Ishikawa (cell line): ENCODE measurements around the gene PARD3B.

Source experiments
- CEBPB ChIP-seq: IDR thresholded peaks from 2 replicates; pipeline ENCODE4 v1.6.1; 2012
- CREB1 ChIP-seq: IDR thresholded peaks from 2 replicates; pipeline ENCODE4 v1.6.1; 2012; ENCODE audit warnings: low read depth
- EGR1 ChIP-seq: IDR thresholded peaks from 2 replicates; pipeline ENCODE4 v1.6.1; 2012
- EP300 ChIP-seq: IDR thresholded peaks from 2 replicates; pipeline ENCODE4 v1.6.1; 2012; ENCODE audit warnings: borderline replicate concordance
- FOXM1 ChIP-seq: IDR thresholded peaks from 2 replicates; pipeline ENCODE4 v1.6.1; 2012; ENCODE audit warnings: low read depth, borderline replicate concordance
- MAX ChIP-seq: IDR thresholded peaks from 2 replicates; pipeline ENCODE4 v1.6.1; 2012
- NFIC ChIP-seq: IDR thresholded peaks from 2 replicates; pipeline ENCODE4 v1.6.1; 2012
- RAD21 ChIP-seq: IDR thresholded peaks from 2 replicates; pipeline ENCODE4 v1.6.1; 2012; ENCODE audit warnings: low read depth
- REST ChIP-seq: IDR thresholded peaks from 2 replicates; pipeline ENCODE4 v1.6.1; 2012; ENCODE audit warnings: low read depth, mild to moderate bottlenecking
- TAF1 ChIP-seq: IDR thresholded peaks from 2 replicates; pipeline ENCODE4 v1.6.1; 2012; ENCODE audit warnings: low read depth, mild to moderate bottlenecking
- TCF12 ChIP-seq: IDR thresholded peaks from 2 replicates; pipeline ENCODE4 v1.6.1; 2012; ENCODE audit warnings: low read depth
- TEAD4 ChIP-seq: IDR thresholded peaks from 2 replicates; pipeline ENCODE4 v1.6.1; 2012
- USF1 ChIP-seq: IDR thresholded peaks from 2 replicates; pipeline ENCODE4 v1.6.1; 2012
- YY1 ChIP-seq: IDR thresholded peaks from 2 replicates; pipeline ENCODE4 v1.6.1; 2012; ENCODE audit warnings: low read depth
- ZBTB7A ChIP-seq: IDR thresholded peaks from 2 replicates; pipeline ENCODE4 v1.6.1; 2012; ENCODE audit warnings: low read depth

PARD3B gene

GRCh38 chr2:205405194-205405593 lies 859.9 kb downstream of the PARD3B start:
- TF ChIP-seq YY1 (no peak), RAD21 (no peak), EGR1 (no peak), TEAD4 (no peak), CEBPB (no peak)

- TF ChIP-seq YY1 (no peak), EGR1 (no peak), NFIC (no peak), ZBTB7A (no peak), REST (no peak), TAF1 (no peak), CREB1 (no peak), MAX (no peak), CEBPB (no peak), RAD21 (no peak), TEAD4 (no peak), USF1 (no peak)
Measured at GRCh38 chr2:205405752-205406151, 860.5 kb downstream of the PARD3B start.

GRCh38 chr2:205407984-205408383 lies 862.7 kb downstream of the PARD3B start:
- TF ChIP-seq TAF1, result no peak
- TF ChIP-seq ZBTB7A, result no peak
- TF ChIP-seq CREB1, result no peak
- TF ChIP-seq USF1, result no peak
- no peak for TF ChIP-seq FOXM1
- TF ChIP-seq MAX, result no peak
- no peak for TF ChIP-seq CEBPB
- no peak for TF ChIP-seq RAD21

- no peak for TF ChIP-seq RAD21
- no peak for TF ChIP-seq TCF12
- no peak for TF ChIP-seq EGR1
- no peak for TF ChIP-seq NFIC
- no peak for TF ChIP-seq YY1
- TF ChIP-seq EP300, result no peak
- no peak for TF ChIP-seq FOXM1
- no peak for TF ChIP-seq ZBTB7A
Measured at GRCh38 chr2:205408696-205409095, 863.4 kb downstream of the PARD3B start.

GRCh38 chr2:205409411-205409810 lies 864.1 kb downstream of the PARD3B start:
- TF ChIP-seq MAX, result no peak
- no peak for TF ChIP-seq REST
- no peak for TF ChIP-seq YY1
- TF ChIP-seq ZBTB7A, result no peak
- TF ChIP-seq RAD21, result no peak
- no peak for TF ChIP-seq CREB1

- TF ChIP-seq RAD21, result no peak
- no peak for TF ChIP-seq CREB1
- no peak for TF ChIP-seq YY1
- no peak for TF ChIP-seq MAX
- no peak for TF ChIP-seq TEAD4
- no peak for TF ChIP-seq CEBPB
- no peak for TF ChIP-seq NFIC
- no peak for TF ChIP-seq EP300
- TF ChIP-seq REST, result no peak
- TF ChIP-seq USF1, result no peak
- TF ChIP-seq TAF1, result no peak
- TF ChIP-seq TCF12, result no peak
- no peak for TF ChIP-seq FOXM1
- TF ChIP-seq EGR1, result no peak
- TF ChIP-seq ZBTB7A, result no peak
Measured at GRCh38 chr2:205411558-205411957, 866.3 kb downstream of the PARD3B start.
